AG04450 (cell line): ENCODE data around the gene ANO10. TPM values are rescaled to one million over a fixed set of nuclear protein-coding genes. Genes with fewer than 3 reads are reported as not detected.
"Not testable (repeated sequence)": the region's sequence is repeated elsewhere in the genome, so short reads cannot be mapped to it uniquely, and the experiment has no call there.

Experiments
- CTCF ChIA-PET: fragments of 300-600, 350-600 bp; formaldehyde crosslinking; extraction: SDS; loops from one replicate; lab custom pipeline; 2022; ENCODE audit warnings: antibody characterized with exemption, inconsistent platforms; lab: Charles Lee
- POLR2A ChIA-PET: fragments of 350-600 bp; formaldehyde crosslinking; extraction: SDS; loops from one replicate; lab custom pipeline; 2021; ENCODE audit warnings: antibody characterized with exemption, inconsistent platforms; lab: Yijun Ruan, JAX
- DNase-seq: peaks from one replicate; pipeline ENCODE4 v3.0.0-alpha.2; 2011; ENCODE audit warnings: low read depth, low spot score
- H3K27ac ChIP-seq: one replicate; pipeline ENCODE4 v1.5.1; 2012; ENCODE audit warnings: low read depth, low read length, control low read depth
- H3K27me3 ChIP-seq: one replicate; pipeline ENCODE4 v1.6.0; 2012; ENCODE audit warnings: low read length; ENCODE audit not compliant: control insufficient read depth, insufficient read depth
- H3K4me3 ChIP-seq: 2 replicates; pipeline ENCODE4 v1.5.1; 2011; ENCODE audit warnings: mild to moderate bottlenecking, low read depth, low read length, control low read depth
- H3K9me3 ChIP-seq: 2 replicates; pipeline ENCODE4 v1.5.1; 2012; ENCODE audit warnings: low read length; ENCODE audit not compliant: control insufficient read depth, insufficient read depth
- polyA plus RNA-seq: library from polyadenylated mRNA; depleted of rRNA; stranded (reverse); fragments of >200 nt; gene quantifications from 2 replicates; pipeline ENCODE4 v1.2.3, GENCODE V29; 2011
- TF ChIP-seq, protein P1 (sequence below): IDR thresholded peaks from 2 replicates; pipeline ENCODE4 v1.5.1; 2011; ENCODE audit warnings: low read depth, low read length, control low read depth, inconsistent platforms

Gene ANO10
- polyA plus RNA-seq, 1 experiment: 87.1 TPM

GRCh38 chr3:43497905-43498365 lies 123.9 kb downstream of the ANO10 start:
- DNase-seq: no peak
- Histone ChIP-seq H3K27me3 (no peaks in the 10 kb centered on the region), H3K4me3 (no peak overlapping the region), H3K27ac (peak overlapping the region; percentile 32), H3K9me3 (no peaks in the 10 kb centered on the region)
- ChIA-PET CTCF (interaction anchor here (1.0 kb wide), 1 partner anchor 14 kb away, joined by 3 read pairs; no protein-coding TSS in a partner anchor), POLR2A (no interaction called here)
- TF ChIP-seq, protein P1, sequence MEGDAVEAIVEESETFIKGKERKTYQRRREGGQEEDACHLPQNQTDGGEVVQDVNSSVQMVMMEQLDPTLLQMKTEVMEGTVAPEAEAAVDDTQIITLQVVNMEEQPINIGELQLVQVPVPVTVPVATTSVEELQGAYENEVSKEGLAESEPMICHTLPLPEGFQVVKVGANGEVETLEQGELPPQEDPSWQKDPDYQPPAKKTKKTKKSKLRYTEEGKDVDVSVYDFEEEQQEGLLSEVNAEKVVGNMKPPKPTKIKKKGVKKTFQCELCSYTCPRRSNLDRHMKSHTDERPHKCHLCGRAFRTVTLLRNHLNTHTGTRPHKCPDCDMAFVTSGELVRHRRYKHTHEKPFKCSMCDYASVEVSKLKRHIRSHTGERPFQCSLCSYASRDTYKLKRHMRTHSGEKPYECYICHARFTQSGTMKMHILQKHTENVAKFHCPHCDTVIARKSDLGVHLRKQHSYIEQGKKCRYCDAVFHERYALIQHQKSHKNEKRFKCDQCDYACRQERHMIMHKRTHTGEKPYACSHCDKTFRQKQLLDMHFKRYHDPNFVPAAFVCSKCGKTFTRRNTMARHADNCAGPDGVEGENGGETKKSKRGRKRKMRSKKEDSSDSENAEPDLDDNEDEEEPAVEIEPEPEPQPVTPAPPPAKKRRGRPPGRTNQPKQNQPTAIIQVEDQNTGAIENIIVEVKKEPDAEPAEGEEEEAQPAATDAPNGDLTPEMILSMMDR: no peak

GRCh38 chr3:43497422-43497821 lies 124.4 kb downstream of the ANO10 start:
- CTCF ChIA-PET: interaction anchor here (1.0 kb wide), 2 partner anchors 14 to 285 kb away, joined by 3 read pairs; no protein-coding TSS in a partner anchor

DNA sequence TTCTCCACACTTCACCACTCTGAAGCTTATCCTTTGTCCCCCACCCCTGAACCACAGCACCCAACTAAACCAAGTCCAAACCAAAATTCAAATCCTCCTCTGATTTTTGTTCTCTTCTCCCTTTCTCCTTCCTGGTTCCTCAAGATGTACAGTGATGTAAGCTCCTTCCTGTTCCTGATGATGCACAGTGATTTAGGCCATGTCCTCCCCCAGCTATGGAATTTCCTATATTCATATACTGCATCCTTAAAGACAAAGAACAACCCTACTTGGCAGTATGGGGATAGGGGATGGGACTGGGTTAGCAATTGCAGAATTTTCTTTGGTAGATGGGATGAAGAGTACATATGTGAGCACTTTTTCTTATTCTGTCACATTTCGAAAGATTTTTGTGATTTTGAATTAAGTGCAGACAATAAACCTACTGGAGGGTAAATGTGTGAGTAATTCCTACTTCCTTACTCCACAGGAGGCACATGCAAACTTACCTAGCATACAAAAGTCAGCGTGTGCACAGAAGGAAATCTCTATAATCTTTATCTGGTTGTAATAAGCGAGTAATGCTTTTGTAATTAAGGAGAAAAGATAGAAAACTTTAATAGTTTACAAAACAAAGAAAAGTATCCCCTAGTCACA lies 125.0 kb downstream of the ANO10 start:
- CTCF ChIA-PET: interaction anchor here (1.0 kb wide), 1 partner anchor 284 kb away, joined by 3 read pairs; no protein-coding TSS in a partner anchor
- TF ChIP-seq, protein P1: no peak
- POLR2A ChIA-PET: no interaction called here
- Histone ChIP-seq H3K27me3 (no peaks in the 10 kb centered on the region), H3K9me3 (no peaks in the 10 kb centered on the region), H3K27ac (peak overlapping the region; percentile 73), H3K4me3 (no peak overlapping the region)
- no peak for DNase-seq

More at GRCh38 chr3:43497422-43497821, 124.4 kb downstream of the ANO10 start:
- no peaks in the 10 kb centered on the region for H3K27me3 ChIP-seq
- POLR2A ChIA-PET: no interaction called here
- H3K27ac ChIP-seq: peak overlapping the region; percentile 73
- H3K4me3 ChIP-seq: no peak overlapping the region
- DNase-seq: no peak
- no peaks in the 10 kb centered on the region for H3K9me3 ChIP-seq
- TF ChIP-seq, protein P1: no peak

DNA sequence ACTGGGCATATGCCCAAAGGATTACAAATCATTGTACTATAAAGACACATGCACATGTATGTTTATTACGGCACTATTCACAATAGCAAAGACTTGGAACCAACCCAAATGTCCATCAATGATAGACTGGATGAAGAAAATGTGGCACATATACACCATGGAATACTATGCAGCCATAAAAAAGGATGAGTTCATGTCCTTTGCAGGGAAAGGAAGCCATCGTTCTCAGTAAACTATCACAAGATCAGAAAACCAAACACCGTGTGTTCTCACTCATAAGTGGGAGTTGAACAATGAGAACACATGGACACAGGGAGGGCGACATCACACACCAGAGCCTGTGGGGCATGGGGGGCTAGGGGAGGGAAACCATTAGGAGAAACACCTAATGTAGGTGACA lies 128.9 kb downstream of the ANO10 start:
- H3K9me3 ChIP-seq, DNase-seq, H3K4me3 ChIP-seq, H3K27me3 ChIP-seq, POLR2A ChIA-PET, H3K27ac ChIP-seq: not testable (repeated sequence)
- CTCF ChIA-PET: interaction anchor here (2.1 kb wide), 1 partner anchor 10 kb away, joined by 15 read pairs; no protein-coding TSS in a partner anchor

GRCh38 chr3:43491807-43492206 lies 130.0 kb downstream of the ANO10 start:
- H3K27ac ChIP-seq, DNase-seq, POLR2A ChIA-PET, H3K4me3 ChIP-seq, H3K27me3 ChIP-seq, H3K9me3 ChIP-seq: not testable (repeated sequence)
- CTCF ChIA-PET: interaction anchor here (1.2 kb wide), 1 partner anchor 12 kb away, joined by 4 read pairs; no protein-coding TSS in a partner anchor

DNA sequence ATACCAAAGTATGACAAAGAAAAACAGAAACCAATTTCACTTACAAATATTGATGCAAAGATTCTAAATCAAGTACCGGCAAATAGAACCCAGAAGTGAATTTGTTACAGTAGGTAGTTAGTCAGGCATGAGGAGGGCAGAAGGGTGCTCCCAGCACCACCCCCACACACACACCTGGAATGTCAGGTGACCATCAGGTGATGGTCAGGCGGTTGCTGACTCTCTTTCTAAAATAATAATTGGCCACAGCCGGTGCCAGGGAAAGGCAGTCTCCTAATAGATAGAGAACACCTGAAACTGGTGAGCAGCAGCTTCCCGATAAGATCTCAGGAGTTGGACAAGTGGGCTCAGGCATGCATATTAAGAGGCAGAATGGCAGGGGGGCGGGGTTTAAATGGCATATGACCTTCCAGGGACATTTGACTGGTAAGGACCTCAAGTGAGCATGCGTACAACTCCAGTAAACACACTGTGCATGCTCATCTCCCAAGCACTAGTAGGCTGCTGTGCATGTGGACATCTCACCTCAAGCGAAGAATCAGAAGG lies 131.1 kb downstream of the ANO10 start:
- Histone ChIP-seq H3K4me3 (no peak overlapping the region), H3K9me3 (no peaks in the 10 kb centered on the region; the same call in 1 of the 2 replicates), H3K27me3 (no peaks in the 10 kb centered on the region), H3K27ac (no peak overlapping the region)
- POLR2A ChIA-PET: no interaction called here
- CTCF ChIA-PET: interaction anchor here (1.1 to 1.2 kb wide), 2 partner anchors 13 kb away, joined by 4 to 7 read pairs; no protein-coding TSS in a partner anchor
- DNase-seq: no peak
- TF ChIP-seq, protein P1: no peak
